ENCODE measurements around the gene NPAS3.

NPAS3 gene

DNA sequence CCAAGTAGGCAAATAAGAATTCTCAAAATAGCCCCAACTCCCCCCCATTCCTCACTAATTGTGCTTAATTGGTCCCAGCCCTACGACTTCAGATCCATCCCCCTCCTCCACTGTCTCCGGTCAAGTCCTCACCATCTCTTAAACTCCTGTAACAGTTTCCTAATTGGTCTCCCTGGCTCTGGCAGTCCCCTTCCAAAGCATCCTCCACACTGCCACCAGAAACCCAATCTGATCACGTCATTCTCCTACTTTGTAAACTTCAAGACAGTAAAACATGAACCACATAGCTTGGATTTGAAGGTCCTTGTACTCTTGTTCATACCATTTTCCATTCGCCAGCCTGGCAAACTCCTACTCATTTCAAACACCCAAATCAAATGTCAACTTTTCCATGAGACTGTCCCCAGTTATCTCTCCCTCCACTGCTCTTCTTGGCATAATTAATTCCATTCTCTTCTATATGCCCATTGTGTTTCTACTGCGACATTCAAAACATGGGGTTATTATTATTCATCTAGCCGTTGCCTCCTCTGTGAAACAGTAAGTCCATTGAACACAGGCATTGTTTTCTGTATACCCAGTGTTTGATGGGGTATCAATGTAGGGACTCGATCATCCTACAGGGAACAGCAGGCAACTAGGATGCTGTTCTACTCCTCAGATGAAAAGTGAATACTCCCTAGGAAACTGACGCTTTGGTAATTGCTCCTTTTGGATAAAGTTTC, 907.6 kb downstream of the NPAS3 start:
- Histone ChIP-seq H3K79me2 (ENCODE audit: low read length) (no peaks in the 10 kb centered on the region), H2AFZ (ENCODE audit: low read depth, low read length) (no peak overlapping the region), H3K27ac (ENCODE audit: low read length) (no peak overlapping the region)

DNA sequence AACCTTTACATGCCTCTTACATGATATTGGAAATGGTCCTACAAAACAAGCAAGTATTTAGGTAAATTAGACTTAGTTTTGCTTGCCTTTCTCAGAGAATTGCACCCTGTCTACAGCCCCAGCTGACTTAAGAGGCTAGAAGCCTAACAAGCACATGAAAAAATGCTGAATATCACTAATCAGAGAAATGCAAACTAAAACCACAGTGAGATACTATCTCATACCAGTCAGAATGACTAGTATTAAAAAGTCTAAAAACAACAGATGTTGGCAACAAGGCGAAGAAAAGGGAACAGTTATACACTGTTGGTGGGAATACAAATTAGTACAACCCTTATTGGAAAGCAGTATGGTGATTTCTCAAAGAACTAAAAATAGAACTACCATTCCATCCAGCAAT, 908.4 kb downstream of the NPAS3 start:
- Histone ChIP-seq H3K9ac (ENCODE audit: low read length) (no peak overlapping the region), H4K20me1 (ENCODE audit: insufficient read depth, low read length) (no peaks in the 10 kb centered on the region), H3K36me3 (replicated peaks; ENCODE audit: low read depth, low read length) (no peaks in the 10 kb centered on the region)

More for the DNA sequence above, 907.6 kb downstream of the NPAS3 start:
- Histone ChIP-seq H3K27me3 (ENCODE audit: low read depth, low read length) (0 out of 2 replicates have a peak, but pooled peaks cover 5% of the 10 kb centered on the region), H4K20me1 (ENCODE audit: insufficient read depth, low read length) (no peaks in the 10 kb centered on the region), H3K4me3 (ENCODE audit: low read length) (no peak overlapping the region), H3K9me3 (ENCODE audit: insufficient read depth, low read length) (no peaks in the 10 kb centered on the region), H3K36me3 (replicated peaks; ENCODE audit: low read depth, low read length) (no peaks in the 10 kb centered on the region), H3K4me1 (ENCODE audit: low read length) (no peaks in the 10 kb centered on the region), H3K9ac (ENCODE audit: low read length) (no peak overlapping the region), H3K4me2 (ENCODE audit: low read length) (no peak overlapping the region)
- no peak for TF ChIP-seq EZH2phosphoT487 (IDR thresholded peaks at IDR 0.05; ENCODE audit: low read depth)
- TF ChIP-seq, protein P1, sequence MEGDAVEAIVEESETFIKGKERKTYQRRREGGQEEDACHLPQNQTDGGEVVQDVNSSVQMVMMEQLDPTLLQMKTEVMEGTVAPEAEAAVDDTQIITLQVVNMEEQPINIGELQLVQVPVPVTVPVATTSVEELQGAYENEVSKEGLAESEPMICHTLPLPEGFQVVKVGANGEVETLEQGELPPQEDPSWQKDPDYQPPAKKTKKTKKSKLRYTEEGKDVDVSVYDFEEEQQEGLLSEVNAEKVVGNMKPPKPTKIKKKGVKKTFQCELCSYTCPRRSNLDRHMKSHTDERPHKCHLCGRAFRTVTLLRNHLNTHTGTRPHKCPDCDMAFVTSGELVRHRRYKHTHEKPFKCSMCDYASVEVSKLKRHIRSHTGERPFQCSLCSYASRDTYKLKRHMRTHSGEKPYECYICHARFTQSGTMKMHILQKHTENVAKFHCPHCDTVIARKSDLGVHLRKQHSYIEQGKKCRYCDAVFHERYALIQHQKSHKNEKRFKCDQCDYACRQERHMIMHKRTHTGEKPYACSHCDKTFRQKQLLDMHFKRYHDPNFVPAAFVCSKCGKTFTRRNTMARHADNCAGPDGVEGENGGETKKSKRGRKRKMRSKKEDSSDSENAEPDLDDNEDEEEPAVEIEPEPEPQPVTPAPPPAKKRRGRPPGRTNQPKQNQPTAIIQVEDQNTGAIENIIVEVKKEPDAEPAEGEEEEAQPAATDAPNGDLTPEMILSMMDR (IDR thresholded peaks at IDR 0.05; ENCODE audit: low read depth, low read length): no peak

DNA sequence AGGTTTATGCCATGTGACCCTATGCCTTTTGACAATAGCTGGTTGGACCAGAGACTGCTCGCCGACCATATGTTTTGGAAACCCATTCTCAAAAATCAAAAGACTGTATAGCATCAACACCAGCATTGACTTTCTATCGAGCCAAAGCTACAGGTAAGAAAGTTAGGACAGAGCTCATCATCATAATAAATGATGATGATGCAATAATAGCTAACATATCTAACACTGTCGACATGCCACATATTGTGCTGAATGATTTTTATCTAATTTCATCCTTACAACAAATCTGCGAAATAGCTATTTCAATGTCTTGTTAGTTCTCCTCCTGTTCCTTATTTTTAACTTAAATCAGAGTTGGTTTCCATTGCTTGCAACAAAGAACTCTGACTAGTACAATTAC, 909.3 kb downstream of the NPAS3 start:
- Histone ChIP-seq H3K4me3 (ENCODE audit: low read length) (no peak overlapping the region), H3K4me2 (ENCODE audit: low read length) (no peak overlapping the region), H3K36me3 (replicated peaks; ENCODE audit: low read depth, low read length) (no peaks in the 10 kb centered on the region), H4K20me1 (ENCODE audit: insufficient read depth, low read length) (no peaks in the 10 kb centered on the region), H3K79me2 (ENCODE audit: low read length) (no peaks in the 10 kb centered on the region), H2AFZ (ENCODE audit: low read depth, low read length) (no peak overlapping the region), H3K27me3 (ENCODE audit: low read depth, low read length) (0 out of 2 replicates have a peak, but pooled peaks cover 5% of the 10 kb centered on the region), H3K27ac (ENCODE audit: low read length) (no peak overlapping the region), H3K9ac (ENCODE audit: low read length) (no peak overlapping the region), H3K9me3 (ENCODE audit: insufficient read depth, low read length) (no peaks in the 10 kb centered on the region), H3K4me1 (ENCODE audit: low read length) (0 out of 2 replicates have a peak, but pooled peaks cover 6% of the 10 kb centered on the region)
- TF ChIP-seq, protein P1 (IDR thresholded peaks at IDR 0.05; ENCODE audit: low read depth, low read length): no peak
- TF ChIP-seq EZH2phosphoT487 (IDR thresholded peaks at IDR 0.05; ENCODE audit: low read depth): no peak

More for the DNA sequence above, 908.4 kb downstream of the NPAS3 start:
- H3K79me2 ChIP-seq (ENCODE audit: low read length): no peaks in the 10 kb centered on the region
- H2AFZ ChIP-seq (ENCODE audit: low read depth, low read length): no peak overlapping the region
- H3K27me3 ChIP-seq (ENCODE audit: low read depth, low read length): 0 out of 2 replicates have a peak, but pooled peaks cover 5% of the 10 kb centered on the region
- H3K9me3 ChIP-seq (ENCODE audit: insufficient read depth, low read length): no peaks in the 10 kb centered on the region
- H3K27ac ChIP-seq (ENCODE audit: low read length): no peak overlapping the region
- TF ChIP-seq, protein P1 (IDR thresholded peaks at IDR 0.05; ENCODE audit: low read depth, low read length): no peak
- no peak for TF ChIP-seq EZH2phosphoT487 (IDR thresholded peaks at IDR 0.05; ENCODE audit: low read depth)
- H3K4me2 ChIP-seq (ENCODE audit: low read length): no peak overlapping the region
- H3K4me3 ChIP-seq (ENCODE audit: low read length): no peak overlapping the region
- 0 out of 2 replicates have a peak, but pooled peaks cover 4% of the 10 kb centered on the region for H3K4me1 ChIP-seq (ENCODE audit: low read length)

DNA sequence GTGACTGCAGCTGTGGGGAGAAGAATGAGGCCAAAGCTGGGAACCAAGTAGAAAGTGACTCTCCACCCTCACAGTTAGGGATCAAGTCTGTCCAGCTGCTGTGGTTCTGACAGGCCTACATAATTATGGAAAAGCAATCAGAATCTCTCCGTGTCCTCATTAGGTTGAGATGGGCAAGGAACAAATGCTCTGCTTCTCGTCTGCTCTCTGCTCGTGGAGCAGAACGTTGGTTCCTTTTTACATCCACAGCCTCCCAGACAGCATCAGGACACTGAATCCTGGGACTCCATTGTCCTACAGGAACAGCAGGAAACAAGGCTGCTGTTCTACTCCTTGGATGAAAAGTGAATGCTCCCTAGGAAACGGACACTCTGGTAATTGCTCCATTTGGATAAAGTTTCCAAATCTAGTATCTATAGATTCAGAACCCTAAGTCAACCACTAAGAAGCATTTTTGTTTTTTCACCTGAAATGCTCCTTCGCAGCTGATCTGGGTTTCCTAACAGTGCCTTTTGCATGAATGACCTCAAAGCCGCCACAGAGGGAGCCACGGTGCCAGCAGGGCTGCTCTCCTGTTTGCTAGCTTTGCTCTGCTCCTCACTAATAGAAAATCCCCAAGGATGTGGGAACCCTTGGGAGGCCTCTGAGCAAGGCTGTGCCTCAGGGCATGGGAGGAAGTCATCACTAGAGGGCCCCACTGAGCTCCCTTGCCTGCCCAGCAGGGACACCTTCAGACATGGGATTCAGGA, 910.2 kb downstream of the NPAS3 start:
- TF ChIP-seq EZH2phosphoT487 (IDR thresholded peaks at IDR 0.05; ENCODE audit: low read depth): no peak
- TF ChIP-seq, protein P1 (IDR thresholded peaks at IDR 0.05; ENCODE audit: low read depth, low read length): peak; percentile 61
- Histone ChIP-seq H3K27ac (ENCODE audit: low read length) (no peak overlapping the region), H3K9ac (ENCODE audit: low read length) (no peak overlapping the region), H3K9me3 (ENCODE audit: insufficient read depth, low read length) (no peaks in the 10 kb centered on the region), H2AFZ (ENCODE audit: low read depth, low read length) (no peak overlapping the region), H3K27me3 (ENCODE audit: low read depth, low read length) (0 out of 2 replicates have a peak, but pooled peaks cover 5% of the 10 kb centered on the region), H3K36me3 (replicated peaks; ENCODE audit: low read depth, low read length) (no peaks in the 10 kb centered on the region), H3K4me1 (ENCODE audit: low read length) (0 out of 2 replicates have a peak, but pooled peaks cover 6% of the 10 kb centered on the region), H3K79me2 (ENCODE audit: low read length) (no peaks in the 10 kb centered on the region), H3K4me2 (ENCODE audit: low read length) (no peak overlapping the region), H3K4me3 (ENCODE audit: low read length) (no peak overlapping the region), H4K20me1 (ENCODE audit: insufficient read depth, low read length) (no peaks in the 10 kb centered on the region)

Measured in OCI-LY3 (cell line).